Natural killer cell treated with Interleukin-12 subunit alpha and Interleukin-12 subunit beta and Interleukin-15 and Interleukin-18, amount 100 ng/mL, for 72 hours (primary cell): ENCODE data around the gene CRNKL1. TPM values are rescaled to one million over a fixed set of nuclear protein-coding genes. Genes with fewer than 3 reads are reported as not detected.

ENCODE experiments used
- ATAC-seq, 2 donors: fragments of 150-1000 bp; cut with Tn5 transposase in 1 of 2; sonication (Bioruptor Pico), chemical (Tn5 transposase) in 1 of 2; 2 replicates each; pipeline ENCODE4 v1.10.0; 2021
- DNase-seq: peaks from one replicate; pipeline ENCODE4 v3.0.0; 2022; ENCODE audit warnings: low spot score
- H3K27ac Mint-ChIP-seq, 2 donors: 1 replicate in 1 of 2; 2 replicates in 1 of 2; pipeline ENCODE4 v1.8.0; 2022; ENCODE audit warnings: mixed read lengths in 2 of 2, mild to moderate bottlenecking in 1 of 2, moderate library complexity in 1 of 2
- H3K27me3 Mint-ChIP-seq, 2 donors: 1 replicate in 1 of 2; 2 replicates in 1 of 2; pipeline ENCODE4 v1.8.0; 2022; ENCODE audit warnings: mixed read lengths in 2 of 2
- H3K36me3 Mint-ChIP-seq: one replicate; pipeline ENCODE4 v1.8.0; 2022; ENCODE audit warnings: mixed read lengths
- H3K4me1 Mint-ChIP-seq, 2 donors: 1 replicate in 1 of 2; 2 replicates in 1 of 2; pipeline ENCODE4 v1.8.0; 2022; ENCODE audit warnings: low read depth in 2 of 2, mixed read lengths in 2 of 2, mild to moderate bottlenecking in 1 of 2
- H3K4me3 Mint-ChIP-seq: one replicate; pipeline ENCODE4 v1.8.0; 2022; ENCODE audit warnings: mixed read lengths
- H3K9me3 Mint-ChIP-seq: 2 replicates; pipeline ENCODE4 v1.8.0; 2022; ENCODE audit warnings: mixed read lengths
- total RNA-seq, 2 donors: library from RNA; stranded (reverse); gene quantifications; one replicate each; pipeline ENCODE4 v1.2.3, GENCODE V29; 2022

The CRNKL1 gene
- total RNA-seq, 2 donors from 2014 or later = 18.7 to 24.2 TPM

GRCh38 chr20:20036756-20037155 lies 15.5 kb downstream of the CRNKL1 start:
- no peak for DNase-seq
- Mint-ChIP-seq H3K9me3 (no peaks in the 10 kb centered on the region), H3K27ac (no peak overlapping the region), H3K36me3 (peaks cover 36% of the 10 kb centered on the region), H3K27me3 (no peaks in the 10 kb centered on the region), H3K4me1 (peaks cover 0 to 3% of the 10 kb centered on the region in 2 donors), H3K4me3 (no peak overlapping the region)
- ATAC-seq = no peak

DNA sequence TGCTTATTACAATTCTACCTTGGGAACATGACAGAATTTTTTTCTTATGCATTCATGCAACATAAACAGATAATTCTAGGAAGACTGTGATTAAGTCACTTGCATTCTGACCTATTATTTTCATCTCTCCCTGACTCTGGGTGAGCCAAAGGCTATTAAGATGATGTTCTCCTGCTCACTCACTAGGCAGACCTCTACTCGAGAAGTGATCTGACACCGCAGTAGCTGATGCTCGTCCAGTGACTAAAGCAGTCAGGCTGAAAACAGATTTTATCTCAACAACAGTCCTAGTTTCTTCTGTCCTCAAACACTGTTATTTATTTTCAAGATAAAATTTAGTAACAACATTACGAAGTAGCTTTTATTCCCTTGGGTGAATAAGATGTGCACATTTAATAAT lies 17.8 kb downstream of the CRNKL1 start:
- no peak overlapping the region for H3K27ac Mint-ChIP-seq
- no peak overlapping the region for H3K4me3 Mint-ChIP-seq
- ATAC-seq (no peak), DNase-seq (no peak)
- H3K36me3 Mint-ChIP-seq = peaks cover 37% of the 10 kb centered on the region
- H3K9me3 Mint-ChIP-seq = no peaks in the 10 kb centered on the region
- no peaks in the 10 kb centered on the region for H3K27me3 Mint-ChIP-seq
- H3K4me1 Mint-ChIP-seq = no peaks in the 10 kb centered on the region

DNA sequence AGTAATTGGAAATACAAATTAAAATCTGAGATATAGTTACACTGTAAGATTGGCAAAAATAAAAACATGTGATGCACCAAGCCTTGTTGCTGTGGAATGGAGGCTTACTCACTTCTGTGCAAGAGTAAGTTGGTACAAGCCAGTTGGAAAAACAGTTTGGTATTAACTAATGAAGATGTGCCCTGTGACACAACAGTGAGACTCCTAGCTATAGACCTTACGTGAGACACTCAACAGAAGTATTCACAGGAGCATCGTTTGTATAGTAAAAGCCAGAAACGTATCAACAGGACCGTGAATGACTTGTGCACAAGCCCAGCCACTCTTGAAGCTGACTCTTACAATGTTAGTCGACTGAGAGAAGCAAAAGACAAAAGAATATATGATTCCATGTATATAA lies 20.5 kb downstream of the CRNKL1 start:
- Mint-ChIP-seq H3K4me1 (peaks cover 0 to 4% of the 10 kb centered on the region in 2 donors), H3K9me3 (no peaks in the 10 kb centered on the region), H3K27me3 (no peaks in the 10 kb centered on the region), H3K27ac (no peak overlapping the region), H3K4me3 (no peak overlapping the region), H3K36me3 (peaks cover 25% of the 10 kb centered on the region)
- DNase-seq = no peak
- ATAC-seq = no peak

DNA sequence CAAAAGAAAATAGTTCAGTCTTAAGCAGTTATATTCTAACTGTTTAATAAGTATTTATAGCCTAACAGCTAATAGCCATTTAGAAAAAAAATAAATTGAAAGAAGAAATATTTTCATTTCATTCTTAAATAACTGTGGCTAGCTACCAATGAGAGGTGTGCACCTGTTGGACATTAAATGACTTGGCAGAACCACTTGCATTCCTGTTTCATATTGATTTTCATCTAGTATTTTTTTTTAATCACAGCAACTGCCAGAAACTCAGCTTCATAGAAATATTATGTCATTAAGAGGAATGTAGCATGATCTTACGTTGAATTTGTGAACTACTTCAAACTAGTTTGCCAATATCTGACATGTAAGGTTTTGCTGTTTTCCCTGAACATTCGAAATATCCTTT lies 25.0 kb downstream of the CRNKL1 start:
- DNase-seq = no peak
- Mint-ChIP-seq H3K4me1 (peaks cover 6 to 22% of the 10 kb centered on the region in 2 donors), H3K36me3 (peaks cover 17% of the 10 kb centered on the region), H3K27ac (no peak overlapping the region), H3K4me3 (no peak overlapping the region), H3K9me3 (no peaks in the 10 kb centered on the region), H3K27me3 (no peaks in the 10 kb centered on the region)
- no peak for ATAC-seq

DNA sequence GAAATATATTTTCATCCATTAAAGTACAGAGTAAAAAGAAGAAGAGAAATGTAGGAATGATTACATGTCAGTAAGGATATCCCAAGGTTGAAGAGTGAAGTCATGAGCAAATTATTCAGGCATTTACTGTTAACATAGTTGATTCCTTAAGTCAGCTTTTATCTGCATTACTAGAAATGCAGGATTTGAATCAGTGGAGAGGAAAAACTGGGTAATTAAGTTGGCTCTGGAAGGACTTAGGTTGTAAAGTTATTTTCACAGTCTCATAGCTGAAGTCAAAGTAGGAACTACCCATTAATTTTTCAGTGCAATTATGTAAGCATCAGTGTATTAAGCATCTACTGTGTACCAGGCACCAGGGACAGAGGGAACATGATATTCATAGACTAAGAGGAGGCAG lies 27.3 kb downstream of the CRNKL1 start:
- Mint-ChIP-seq H3K9me3 (no peaks in the 10 kb centered on the region), H3K27ac (peak overlapping the region in 1 of 2 donors; percentile 54)

GRCh38 chr20:20023395-20023794 lies 28.9 kb downstream of the CRNKL1 start:
- Mint-ChIP-seq H3K27ac (peak overlapping the region in 1 of 2 donors; percentile 31), H3K27me3 (no peaks in the 10 kb centered on the region), H3K4me1 (peaks cover 31 to 48% of the 10 kb centered on the region in 2 donors), H3K9me3 (no peaks in the 10 kb centered on the region), H3K4me3 (no peak overlapping the region), H3K36me3 (peaks cover 6% of the 10 kb centered on the region)
- DNase-seq (no peak), ATAC-seq (no peak)

More for the DNA sequence above, 27.3 kb downstream of the CRNKL1 start:
- H3K27me3 Mint-ChIP-seq = no peaks in the 10 kb centered on the region
- H3K4me1 Mint-ChIP-seq = peaks cover 24 to 42% of the 10 kb centered on the region in 2 donors
- no peak for DNase-seq
- no peak overlapping the region for H3K4me3 Mint-ChIP-seq
- H3K36me3 Mint-ChIP-seq = peaks cover 7% of the 10 kb centered on the region
- ATAC-seq = no peak

GRCh38 chr20:20022498-20022897 lies 29.8 kb downstream of the CRNKL1 start:
- DNase-seq (no peak), ATAC-seq (peak in 1 of 2 donors; percentile 61)
- no peak overlapping the region for H3K4me3 Mint-ChIP-seq
- peak overlapping the region; percentile 48 to 69 for H3K27ac Mint-ChIP-seq
- peaks cover 35 to 52% of the 10 kb centered on the region in 2 donors for H3K4me1 Mint-ChIP-seq
- H3K36me3 Mint-ChIP-seq = peaks cover 6% of the 10 kb centered on the region
- no peaks in the 10 kb centered on the region for H3K9me3 Mint-ChIP-seq
- H3K27me3 Mint-ChIP-seq = no peaks in the 10 kb centered on the region

GRCh38 chr20:20021835-20022234 lies 30.4 kb downstream of the CRNKL1 start:
- peaks cover 6% of the 10 kb centered on the region for H3K36me3 Mint-ChIP-seq
- H3K27me3 Mint-ChIP-seq = no peaks in the 10 kb centered on the region
- DNase-seq = no peak
- no peaks in the 10 kb centered on the region for H3K9me3 Mint-ChIP-seq
- no peak for ATAC-seq
- peak overlapping the region; percentile 48 to 69 for H3K27ac Mint-ChIP-seq
- peaks cover 38 to 56% of the 10 kb centered on the region in 2 donors for H3K4me1 Mint-ChIP-seq
- peak overlapping the region; percentile 50 for H3K4me3 Mint-ChIP-seq

DNA sequence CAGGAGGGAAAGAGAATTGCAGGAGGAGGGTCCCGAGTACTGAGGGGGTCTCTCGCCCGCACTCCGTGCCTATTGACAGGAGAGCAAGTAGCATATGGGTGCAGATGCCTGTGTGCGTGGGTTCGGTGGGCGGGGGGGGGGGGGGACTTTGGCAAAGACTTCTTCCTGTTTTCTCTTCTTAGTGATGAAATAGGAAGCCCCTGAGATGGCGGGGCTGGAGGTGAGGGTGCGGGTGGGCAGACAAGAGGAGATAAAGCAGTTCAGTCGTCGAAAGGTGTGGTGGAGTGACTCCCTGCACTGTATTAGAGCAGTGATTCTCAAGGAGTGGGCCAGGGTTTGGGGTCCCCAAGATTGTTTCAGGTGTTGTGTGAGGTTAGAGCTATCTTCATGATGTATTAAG lies 31.4 kb downstream of the CRNKL1 start:
- H3K36me3 Mint-ChIP-seq = peaks cover 6% of the 10 kb centered on the region

GRCh38 chr20:20019123-20019522 lies 33.1 kb downstream of the CRNKL1 start:
- Mint-ChIP-seq H3K4me3 (peak overlapping the region; percentile 79), H3K9me3 (no peaks in the 10 kb centered on the region), H3K27ac (peak overlapping the region in 1 of 2 donors; percentile 11), H3K27me3 (no peaks in the 10 kb centered on the region), H3K4me1 (peaks cover 36 to 48% of the 10 kb centered on the region in 2 donors), H3K36me3 (peaks cover 6% of the 10 kb centered on the region)
- no peak for DNase-seq
- ATAC-seq = no peak

More for the DNA sequence above, 31.4 kb downstream of the CRNKL1 start:
- Mint-ChIP-seq H3K27ac (peak overlapping the region; percentile 68 to 69), H3K27me3 (no peaks in the 10 kb centered on the region), H3K4me1 (peaks cover 39 to 58% of the 10 kb centered on the region in 2 donors), H3K9me3 (no peaks in the 10 kb centered on the region), H3K4me3 (peak overlapping the region; percentile 50)
- ATAC-seq = no peak
- DNase-seq = no peak

DNA sequence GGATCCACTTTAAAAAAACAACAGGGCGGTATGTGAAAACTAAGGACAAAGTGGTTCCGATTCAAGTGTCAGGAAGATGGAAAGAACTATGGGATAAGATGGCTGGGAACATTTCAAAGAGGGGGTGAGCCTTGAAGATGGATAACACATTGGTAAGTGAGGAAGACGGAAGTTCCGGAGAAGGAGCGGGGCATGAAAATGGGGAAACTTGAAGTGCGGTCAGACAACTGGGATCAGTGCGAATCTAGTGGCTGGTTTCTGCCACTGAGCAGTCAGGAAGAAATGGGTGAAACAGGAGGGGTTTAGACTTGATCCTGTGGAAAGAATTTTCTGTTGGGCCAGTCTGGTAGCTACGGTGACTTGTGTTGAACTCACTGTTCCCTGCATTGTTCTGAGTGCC lies 33.9 kb downstream of the CRNKL1 start:
- H3K36me3 Mint-ChIP-seq = no peaks in the 10 kb centered on the region
- no peaks in the 10 kb centered on the region for H3K27me3 Mint-ChIP-seq
- no peak for ATAC-seq
- peak overlapping the region; percentile 79 for H3K4me3 Mint-ChIP-seq
- H3K27ac Mint-ChIP-seq = peak overlapping the region; percentile 11 to 78
- DNase-seq = no peak
- no peaks in the 10 kb centered on the region for H3K9me3 Mint-ChIP-seq
- peaks cover 33 to 40% of the 10 kb centered on the region in 2 donors for H3K4me1 Mint-ChIP-seq

GRCh38 chr20:20017844-20018185 lies 34.5 kb downstream of the CRNKL1 start:
- H3K4me3 Mint-ChIP-seq = peak overlapping the region; percentile 79
- no peaks in the 10 kb centered on the region for H3K9me3 Mint-ChIP-seq
- H3K4me1 Mint-ChIP-seq = peaks cover 33 to 40% of the 10 kb centered on the region in 2 donors
- DNase-seq (no peak), ATAC-seq (peak in 1 of 2 donors; percentile 28)
- H3K27ac Mint-ChIP-seq = peak overlapping the region; percentile 11 to 78
- H3K27me3 Mint-ChIP-seq = peaks cover 0 to 1% of the 10 kb centered on the region in 2 donors
- no peaks in the 10 kb centered on the region for H3K36me3 Mint-ChIP-seq

DNA sequence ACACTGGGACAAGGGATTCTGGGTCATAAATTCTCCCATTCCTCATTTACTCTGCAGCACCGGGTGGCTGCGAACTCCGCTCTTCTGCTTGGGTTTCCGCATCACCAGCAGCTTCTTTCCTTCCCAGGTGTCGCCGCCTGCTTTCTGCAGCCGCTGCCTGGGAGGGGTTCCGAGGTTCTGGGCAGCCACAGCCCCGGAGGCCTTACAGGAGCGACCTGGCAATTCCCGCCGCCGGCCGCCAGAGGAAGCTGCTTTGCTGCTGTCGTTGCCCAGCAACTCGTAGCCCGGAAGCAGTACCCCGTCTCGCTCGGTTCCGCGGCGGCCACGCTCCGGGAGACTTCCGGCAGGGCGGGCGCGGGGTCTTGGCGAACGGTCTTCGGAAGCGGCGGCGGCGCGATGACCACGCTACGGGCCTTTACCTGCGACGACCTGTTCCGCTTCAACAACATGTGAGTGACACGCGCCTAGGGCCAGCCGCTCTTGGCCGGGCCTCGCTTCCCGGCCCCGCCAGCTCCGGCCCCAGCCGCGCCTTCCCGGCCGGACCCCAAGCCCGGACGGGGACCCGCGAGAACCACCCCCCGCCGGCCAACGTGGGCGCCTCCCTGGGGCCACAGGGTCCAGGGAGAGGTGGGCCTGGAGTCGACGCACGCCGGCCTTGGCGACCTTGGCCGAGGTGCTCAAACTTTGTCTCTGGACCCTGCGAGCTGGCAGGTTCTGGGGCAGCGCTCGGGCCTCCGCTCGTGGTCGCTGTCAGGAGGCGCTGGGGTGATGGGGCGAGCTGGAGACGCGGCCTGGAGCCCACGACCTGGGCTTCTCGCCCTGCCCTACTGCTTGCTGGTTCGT lies 35.0 kb downstream of the CRNKL1 start, which contains the start of gene NAA20:
TSS of gene NAA20 (plus strand) at position 362 of the 843 bp plus-strand sequence. CDS start at position 397, 35 bp downstream.
- H3K4me3 Mint-ChIP-seq = peak within 1 kb of the TSS; percentile 79
- H3K4me1 Mint-ChIP-seq = peaks cover 33 to 40% of the 10 kb centered on the region in 2 donors
- peaks cover 0 to 7% of the 10 kb centered on the region in 2 donors for H3K27me3 Mint-ChIP-seq
- ATAC-seq = peak; percentile 99
- H3K27ac Mint-ChIP-seq = peak within 1 kb of the TSS; percentile 78 to 84
- H3K9me3 Mint-ChIP-seq = no peaks in the 10 kb centered on the region
- peak; percentile 95 for DNase-seq
- H3K36me3 Mint-ChIP-seq = no peaks in the 10 kb centered on the region

- Mint-ChIP-seq H3K27me3 (peaks cover 6 to 23% of the 10 kb centered on the region in 2 donors), H3K4me1 (peaks cover 14 to 18% of the 10 kb centered on the region in 2 donors), H3K27ac (no peak overlapping the region), H3K9me3 (no peaks in the 10 kb centered on the region), H3K36me3 (no peaks in the 10 kb centered on the region), H3K4me3 (no peak overlapping the region)
- ATAC-seq = no peak
- no peak for DNase-seq
Measured at GRCh38 chr20:20014659-20015058, 37.6 kb downstream of the CRNKL1 start.
